Measurements from ENCODE around the gene ACSM5.

ACSM5 gene

GRCh38 chr16:20391045-20391444 is 18.3 kb upstream of the ACSM5 start:
- H3K4me3 ChIP-seq (ENCODE audit: low read depth, low read length), result no peak overlapping the region
- no peaks in the 10 kb centered on the region for H3K27me3 ChIP-seq (ENCODE audit: control insufficient read depth, insufficient read depth, low read length)
- no peaks in the 10 kb centered on the region for H3K4me1 ChIP-seq
- TF ChIP-seq CTCF (IDR thresholded peaks at IDR 0.05), result no peak
- no peak overlapping the region for H3K27ac ChIP-seq
- H3K4me2 ChIP-seq (ENCODE audit: low read length), result no peak overlapping the region
- H3K9me3 ChIP-seq (ENCODE audit: control insufficient read depth, low read length), result no peaks in the 10 kb centered on the region
- no peaks in the 10 kb centered on the region for H3K36me3 ChIP-seq (ENCODE audit: control insufficient read depth, insufficient read depth, low read length)
- H3K9ac ChIP-seq, result no peak overlapping the region
- H2AFZ ChIP-seq, result no peak overlapping the region
- no peaks in the 10 kb centered on the region for H3K79me2 ChIP-seq

- no peak overlapping the region for H3K9ac ChIP-seq
- no peak overlapping the region for H3K4me2 ChIP-seq (ENCODE audit: low read length)
- H3K4me1 ChIP-seq, result no peaks in the 10 kb centered on the region
- H2AFZ ChIP-seq, result no peak overlapping the region
- no peaks in the 10 kb centered on the region for H3K36me3 ChIP-seq (ENCODE audit: control insufficient read depth, insufficient read depth, low read length)
- no peak overlapping the region for H3K4me3 ChIP-seq (ENCODE audit: low read depth, low read length)
- H3K79me2 ChIP-seq, result no peaks in the 10 kb centered on the region
- H3K9me3 ChIP-seq (ENCODE audit: control insufficient read depth, low read length), result no peaks in the 10 kb centered on the region
- no peak for TF ChIP-seq CTCF (IDR thresholded peaks at IDR 0.05)
- no peaks in the 10 kb centered on the region for H3K27me3 ChIP-seq (ENCODE audit: control insufficient read depth, insufficient read depth, low read length)
- H3K27ac ChIP-seq, result no peak overlapping the region
Observed at GRCh38 chr16:20393801-20394577, 15.3 kb upstream of the ACSM5 start.

GRCh38 chr16:20395946-20396345 is 13.4 kb upstream of the ACSM5 start:
- Histone ChIP-seq H3K4me3 (ENCODE audit: low read depth, low read length) (no peak overlapping the region), H3K36me3 (ENCODE audit: control insufficient read depth, insufficient read depth, low read length) (no peaks in the 10 kb centered on the region), H3K27ac (no peak overlapping the region), H3K27me3 (ENCODE audit: control insufficient read depth, insufficient read depth, low read length) (no peaks in the 10 kb centered on the region), H3K4me2 (ENCODE audit: low read length) (no peak overlapping the region), H3K4me1 (no peaks in the 10 kb centered on the region), H3K9me3 (ENCODE audit: control insufficient read depth, low read length) (no peaks in the 10 kb centered on the region), H3K9ac (no peak overlapping the region), H2AFZ (no peak overlapping the region), H3K79me2 (no peaks in the 10 kb centered on the region)
- TF ChIP-seq CTCF (IDR thresholded peaks at IDR 0.05), result no peak

GRCh38 chr16:20396846-20397467 is 12.4 kb upstream of the ACSM5 start:
- no peak overlapping the region for H2AFZ ChIP-seq
- no peak overlapping the region for H3K4me3 ChIP-seq (ENCODE audit: low read depth, low read length)
- H3K4me1 ChIP-seq, result no peaks in the 10 kb centered on the region
- TF ChIP-seq CTCF (IDR thresholded peaks at IDR 0.05), result no peak
- H3K79me2 ChIP-seq, result no peaks in the 10 kb centered on the region
- H3K9me3 ChIP-seq (ENCODE audit: control insufficient read depth, low read length), result no peaks in the 10 kb centered on the region
- no peak overlapping the region for H3K4me2 ChIP-seq (ENCODE audit: low read length)
- H3K36me3 ChIP-seq (ENCODE audit: control insufficient read depth, insufficient read depth, low read length), result no peaks in the 10 kb centered on the region
- H3K27ac ChIP-seq, result no peak overlapping the region
- H3K27me3 ChIP-seq (ENCODE audit: control insufficient read depth, insufficient read depth, low read length), result no peaks in the 10 kb centered on the region
- no peak overlapping the region for H3K9ac ChIP-seq
